Limb (tissue), 2 donors: ENCODE results near the gene CAMKK2.
"Not testable (repeated sequence)": the region's sequence is repeated elsewhere in the genome, so short reads cannot be mapped to it uniquely, and the experiment has no call there.

Experiments used
- DNase-seq, 2 donors: peaks; one replicate each; pipeline ENCODE4 v3.0.0-alpha.2; 2016; ENCODE audit errors: extremely low spot score in 2 of 2

Gene CAMKK2

GRCh38 chr12:121246893-121247557, 49.5 kb downstream of the CAMKK2 start:
- DNase-seq, result no peak

GRCh38 chr12:121245951-121246350, 50.6 kb downstream of the CAMKK2 start:
- no peak for DNase-seq

- DNase-seq, result no peak
Observed at GRCh38 chr12:121245031-121245430, 51.5 kb downstream of the CAMKK2 start.

- peak in 1 of 2 donors; percentile 46 for DNase-seq
Observed at GRCh38 chr12:121241156-121241970, 55.1 kb downstream of the CAMKK2 start.

- DNase-seq, result peak; percentile 73 to 85
Observed at GRCh38 chr12:121240484-121241101, 55.9 kb downstream of the CAMKK2 start.

GRCh38 chr12:121240062-121240420, 56.5 kb downstream of the CAMKK2 start:
- DNase-seq, result no peak

- DNase-seq, result peak in 1 of 2 donors; percentile 10
Observed at GRCh38 chr12:121239351-121240061, 57.0 kb downstream of the CAMKK2 start.

- no peak for DNase-seq
Observed at GRCh38 chr12:121238604-121239350, 57.7 kb downstream of the CAMKK2 start.

GRCh38 chr12:121238086-121238485, 58.4 kb downstream of the CAMKK2 start:
- no peak for DNase-seq

- no peak for DNase-seq
Observed at GRCh38 chr12:121237415-121237814, 59.1 kb downstream of the CAMKK2 start.

GRCh38 chr12:121236776-121237175, 59.7 kb downstream of the CAMKK2 start:
- no peak for DNase-seq

GRCh38 chr12:121233628-121234020, 62.9 kb downstream of the CAMKK2 start:
- DNase-seq, result no peak

GRCh38 chr12:121232977-121233627, 63.4 kb downstream of the CAMKK2 start:
- no peak for DNase-seq

GRCh38 chr12:121232163-121232562, 64.3 kb downstream of the CAMKK2 start:
- DNase-seq, result no peak

- no peak for DNase-seq
Observed at GRCh38 chr12:121230538-121230907, 66.0 kb downstream of the CAMKK2 start.

- peak; percentile 38 to 64 for DNase-seq
Observed at GRCh38 chr12:121229826-121230537, 66.5 kb downstream of the CAMKK2 start.

GRCh38 chr12:121228919-121229665, 67.4 kb downstream of the CAMKK2 start:
- DNase-seq, result no peak

- no peak for DNase-seq
Observed at GRCh38 chr12:121227294-121227693, 69.2 kb downstream of the CAMKK2 start.

GRCh38 chr12:121226871-121227270, 69.6 kb downstream of the CAMKK2 start:
- not testable (repeated sequence) for DNase-seq
